BLaER1 treated with 17β-estradiol and CSF1 and Interleukin-3, amounts not matched to agents 10 nM and 100 nM (cell line): ENCODE results near the gene GJD4.

Source experiments
- H3K27ac ChIP-seq, 11 experiments: shearing (Covaris generic); formaldehyde crosslinking; 2 replicates each; pipeline ENCODE4 v1.8.1; 2022
- H3K27me3 ChIP-seq, 11 experiments: shearing (Covaris generic); formaldehyde crosslinking; 2 replicates each; pipeline ENCODE4 v1.8.1; 2022
- H3K36me3 ChIP-seq, 11 experiments: shearing (Covaris generic); formaldehyde crosslinking; 2 replicates each; pipeline ENCODE4 v1.8.1; 2022
- H3K4me1 ChIP-seq, 10 experiments: shearing (Covaris generic); formaldehyde crosslinking; 2 replicates each; pipeline ENCODE4 v1.8.1; 2022
- H3K4me2 ChIP-seq, 11 experiments: shearing (Covaris generic); formaldehyde crosslinking; 2 replicates each; pipeline ENCODE4 v1.8.1; 2022
- H3K4me3 ChIP-seq, 10 experiments: shearing (Covaris generic); formaldehyde crosslinking; 2 replicates each; pipeline ENCODE4 v1.8.1; 2022
- H3K9ac ChIP-seq, 11 experiments: shearing (Covaris generic); formaldehyde crosslinking; 2 replicates each; pipeline ENCODE4 v1.8.1; 2022
- H3K9me3 ChIP-seq, 11 experiments: shearing (Covaris generic); formaldehyde crosslinking; replicated peaks in 1 of 11; 2 replicates each; pipeline ENCODE4 v1.8.1; 2022
- H4K20me1 ChIP-seq, 11 experiments: shearing (Covaris generic); formaldehyde crosslinking; 2 replicates each; pipeline ENCODE4 v1.8.1; 2022
- Cebpa-rat ChIP-seq, 11 experiments: shearing (Covaris generic); IDR thresholded peaks; 2 replicates each; pipeline ENCODE4 v1.8.1; 2022

GJD4 gene

DNA sequence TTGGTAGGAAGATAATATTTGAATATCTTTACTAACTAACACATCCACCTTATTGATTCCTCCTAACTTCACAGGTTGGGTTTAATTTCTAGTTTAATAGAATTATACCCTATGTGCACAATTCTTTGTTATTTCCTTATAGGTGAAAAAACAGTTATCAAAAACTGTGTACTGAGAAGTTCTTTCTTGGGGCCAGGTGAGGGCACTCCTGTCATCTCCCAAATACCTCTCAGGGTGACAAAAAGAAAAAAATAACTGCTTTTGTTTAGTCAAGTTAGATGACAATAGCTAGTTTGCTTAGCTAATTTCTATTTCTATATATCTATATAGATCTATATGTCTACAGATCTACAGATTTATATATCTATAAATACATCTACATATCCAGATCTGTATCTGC is 26.9 kb downstream of the GJD4 start:
- no peak overlapping the region for H3K4me2 ChIP-seq
- H3K9ac ChIP-seq = no peak overlapping the region
- TF ChIP-seq Cebpa-rat (IDR thresholded peaks at IDR 0.05) = no peak
- H3K27me3 ChIP-seq = no peaks in the 10 kb centered on the region
- peaks cover 0 to 3% (median 0%) of the 10 kb centered on the region in 10 experiments; a peak in 2 of 20 replicates for H3K4me1 ChIP-seq
- no peaks in the 10 kb centered on the region for H3K36me3 ChIP-seq
- H3K9me3 ChIP-seq = no peaks in the 10 kb centered on the region
- H3K27ac ChIP-seq = no peak overlapping the region
- no peak overlapping the region for H3K4me3 ChIP-seq
- H4K20me1 ChIP-seq = peaks cover 0 to 13% (median 0%) of the 10 kb centered on the region in 11 experiments; a peak in 3 of 22 replicates

DNA sequence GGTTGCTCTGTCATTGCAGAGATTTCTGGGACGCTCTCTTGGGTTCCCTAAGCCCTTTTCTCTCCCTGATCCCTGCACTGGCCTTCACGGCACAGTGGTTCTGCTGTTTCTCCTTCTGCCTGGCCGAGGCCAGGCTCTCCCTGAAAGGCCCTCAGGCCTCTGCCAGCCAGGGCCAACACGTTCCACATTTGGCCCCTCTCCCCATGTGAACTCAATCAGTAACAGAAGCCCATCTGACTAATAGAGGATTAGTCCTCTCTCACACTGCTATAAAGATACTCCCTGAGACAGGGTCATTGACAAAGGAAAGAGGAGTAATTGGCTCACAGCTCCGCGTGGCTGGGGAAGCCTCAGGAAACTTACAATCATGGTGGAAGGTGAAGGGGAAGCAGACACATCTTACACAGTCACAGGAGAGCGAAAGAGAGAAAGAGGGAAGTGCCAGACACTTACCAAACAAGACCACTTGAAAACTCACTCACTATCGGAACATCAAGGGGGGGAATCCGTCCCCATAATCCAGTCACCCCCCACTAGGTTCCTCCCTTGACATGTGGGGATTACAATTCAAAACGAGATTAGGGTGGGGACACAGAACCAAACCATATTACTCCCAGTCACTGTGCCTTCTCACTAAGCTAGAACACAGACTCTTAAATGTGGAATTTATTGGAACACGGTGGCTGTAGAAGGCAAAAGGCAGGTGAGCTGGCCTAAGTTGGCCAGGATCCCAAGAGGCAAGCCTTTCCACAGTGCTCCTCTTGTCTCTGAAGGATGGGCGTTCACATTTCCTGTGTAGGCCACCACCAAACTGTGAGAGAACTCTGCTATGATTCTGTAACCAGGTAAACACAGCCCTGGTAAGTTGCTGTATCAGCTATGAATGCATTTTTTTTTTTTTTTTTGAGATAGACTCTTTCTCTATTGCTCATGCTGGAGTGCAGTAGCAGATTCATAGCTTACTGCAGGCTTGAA is 28.2 kb downstream of the GJD4 start:
- Histone ChIP-seq H3K27me3 (0 out of 22 replicates have a peak, but pooled peaks cover 0 to 5% (median 0%) of the 10 kb centered on the region in 11 experiments), H3K27ac (no peak overlapping the region), H4K20me1 (peaks cover 0 to 26% (median 10%) of the 10 kb centered on the region in 11 experiments; a peak in 11 of 22 replicates), H3K9ac (no peak overlapping the region), H3K4me2 (no peak overlapping the region), H3K4me3 (no peak overlapping the region), H3K36me3 (no peaks in the 10 kb centered on the region; a peak in 1 of 22 replicates), H3K9me3 (no peaks in the 10 kb centered on the region), H3K4me1 (peaks cover 0 to 10% (median 2%) of the 10 kb centered on the region in 10 experiments; a peak in 5 of 20 replicates)
- TF ChIP-seq Cebpa-rat (IDR thresholded peaks at IDR 0.05) = no peak

DNA sequence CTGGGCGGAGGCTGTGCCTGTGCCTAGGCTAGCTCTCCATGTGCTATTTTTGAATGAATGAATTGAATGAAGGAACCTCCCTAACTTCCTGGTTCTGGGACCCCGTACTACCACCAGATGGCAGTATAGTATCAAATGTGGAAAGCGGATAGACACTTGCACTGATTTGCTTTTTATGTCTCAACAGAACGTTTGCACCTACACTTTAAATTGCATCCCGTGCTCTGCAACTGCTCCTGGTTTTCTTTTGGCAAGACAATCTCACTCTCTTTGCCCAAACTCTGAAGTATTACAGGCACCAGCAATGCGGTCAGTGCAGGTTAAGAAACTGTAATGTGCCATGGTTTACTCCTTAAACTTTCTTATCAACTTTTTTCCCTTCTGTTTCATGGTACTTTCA is 30.4 kb downstream of the GJD4 start:
- peaks cover 0 to 41% (median 21%) of the 10 kb centered on the region in 11 experiments; a peak in 15 of 22 replicates for H4K20me1 ChIP-seq
- no peak for TF ChIP-seq Cebpa-rat (IDR thresholded peaks at IDR 0.05)
- H3K27ac ChIP-seq = no peak overlapping the region
- H3K9me3 ChIP-seq = no peaks in the 10 kb centered on the region; a peak in 1 of 22 replicates
- no peak overlapping the region for H3K4me2 ChIP-seq
- peaks cover 4 to 16% (median 6%) of the 10 kb centered on the region in 10 experiments; a peak in 13 of 20 replicates for H3K4me1 ChIP-seq
- no peak overlapping the region for H3K4me3 ChIP-seq
- H3K9ac ChIP-seq = no peak overlapping the region
- H3K27me3 ChIP-seq = peaks cover 0 to 7% (median 6%) of the 10 kb centered on the region in 11 experiments; a peak in 11 of 22 replicates
- H3K36me3 ChIP-seq = peaks cover 0 to 3% (median 0%) of the 10 kb centered on the region in 11 experiments; a peak in 3 of 22 replicates

DNA sequence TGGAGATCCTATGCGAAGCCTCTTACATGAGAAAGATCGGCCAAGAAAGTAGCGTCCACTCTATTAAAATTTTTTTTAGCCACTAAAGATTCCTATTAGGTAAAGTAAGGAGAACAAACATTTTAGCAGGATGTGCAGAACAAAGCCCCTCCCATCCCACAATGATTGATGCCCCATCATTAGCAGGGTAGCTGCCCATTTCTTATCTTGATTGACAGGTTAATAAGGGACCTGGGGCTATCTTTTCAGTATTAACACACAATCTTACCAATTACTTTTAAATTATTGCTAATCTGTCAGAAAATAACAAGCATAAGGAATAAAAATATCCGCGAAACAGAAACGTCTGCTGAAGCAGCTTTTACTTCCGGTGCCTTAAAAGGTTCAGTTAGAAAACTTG is 31.8 kb downstream of the GJD4 start:
- Histone ChIP-seq H3K4me1 (peaks cover 4 to 20% (median 8%) of the 10 kb centered on the region in 10 experiments; a peak in 13 of 20 replicates), H3K4me3 (no peak overlapping the region), H3K9ac (no peak overlapping the region), H3K9me3 (no peaks in the 10 kb centered on the region; a peak in 1 of 22 replicates), H3K27me3 (peaks cover 0 to 13% (median 6%) of the 10 kb centered on the region in 11 experiments; a peak in 11 of 22 replicates), H3K36me3 (peaks cover 0 to 3% (median 0%) of the 10 kb centered on the region in 11 experiments; a peak in 3 of 22 replicates), H3K27ac (no peak overlapping the region), H4K20me1 (peaks cover 0 to 51% (median 29%) of the 10 kb centered on the region in 11 experiments; a peak in 16 of 22 replicates), H3K4me2 (peak overlapping the region in 7 of 11 experiments; percentile 3 to 47 (median 17); a peak in 7 of 22 replicates)
- no peak for TF ChIP-seq Cebpa-rat (IDR thresholded peaks at IDR 0.05)

DNA sequence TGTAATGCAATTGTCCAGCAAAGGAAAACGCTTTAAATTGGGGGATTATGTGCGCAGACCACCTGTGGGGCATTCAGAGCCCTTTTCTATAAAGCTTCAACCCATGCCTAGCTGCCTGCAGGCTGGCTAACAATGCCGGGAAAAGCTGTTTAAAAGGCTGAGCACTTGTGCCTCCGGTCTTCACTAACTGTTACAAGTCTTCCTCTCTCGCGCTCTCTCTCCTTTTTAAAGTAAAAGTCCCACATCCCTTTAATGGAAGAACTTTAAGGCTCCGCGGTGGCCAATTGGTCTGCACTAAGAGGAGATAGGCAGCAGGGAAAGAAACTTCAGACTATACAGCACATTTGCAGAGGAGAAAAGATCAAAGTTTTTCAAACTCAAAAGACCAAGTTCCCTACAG is 32.3 kb downstream of the GJD4 start:
- peaks cover 0 to 52% (median 29%) of the 10 kb centered on the region in 11 experiments; a peak in 16 of 22 replicates for H4K20me1 ChIP-seq
- peaks cover 4 to 20% (median 8%) of the 10 kb centered on the region in 10 experiments; a peak in 13 of 20 replicates for H3K4me1 ChIP-seq
- no peaks in the 10 kb centered on the region; a peak in 1 of 22 replicates for H3K9me3 ChIP-seq
- H3K9ac ChIP-seq = no peak overlapping the region
- TF ChIP-seq Cebpa-rat (IDR thresholded peaks at IDR 0.05) = no peak
- H3K4me3 ChIP-seq = no peak overlapping the region
- peak overlapping the region in 9 of 11 experiments; percentile 3 to 47 (median 33); a peak in 13 of 22 replicates for H3K4me2 ChIP-seq
- peaks cover 0 to 3% (median 0%) of the 10 kb centered on the region in 11 experiments; a peak in 3 of 22 replicates for H3K36me3 ChIP-seq
- H3K27me3 ChIP-seq = peaks cover 0 to 13% (median 6%) of the 10 kb centered on the region in 11 experiments; a peak in 16 of 22 replicates
- no peak overlapping the region for H3K27ac ChIP-seq

DNA sequence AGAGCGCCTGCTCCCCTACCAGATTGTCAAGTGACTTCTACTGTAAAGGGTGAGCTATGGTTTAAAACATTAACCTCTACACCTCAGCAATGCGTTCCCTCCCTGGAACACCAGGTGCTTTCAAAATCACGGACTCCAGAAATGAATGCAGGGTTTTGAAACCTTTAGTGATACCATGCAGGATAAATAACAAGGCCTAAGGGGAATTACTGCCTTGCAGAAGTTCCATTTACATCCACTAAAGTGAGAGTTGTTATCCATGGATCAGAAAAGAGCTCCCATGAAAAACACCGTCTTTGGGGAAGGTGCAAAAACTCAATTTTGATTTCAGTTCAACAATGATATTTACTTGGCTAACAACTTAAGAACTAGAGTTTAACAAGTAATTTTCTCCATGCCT is 33.0 kb downstream of the GJD4 start:
- no peak for TF ChIP-seq Cebpa-rat (IDR thresholded peaks at IDR 0.05)
- Histone ChIP-seq H3K4me3 (no peak overlapping the region), H3K36me3 (peaks cover 0 to 3% (median 0%) of the 10 kb centered on the region in 11 experiments; a peak in 3 of 22 replicates), H3K27me3 (peaks cover 3 to 19% (median 12%) of the 10 kb centered on the region in 11 experiments; a peak in 21 of 22 replicates), H4K20me1 (peaks cover 0 to 52% (median 29%) of the 10 kb centered on the region in 11 experiments; a peak in 16 of 22 replicates), H3K27ac (no peak overlapping the region), H3K4me2 (peak overlapping the region in 2 of 11 experiments; percentile 11 to 34; a peak in 1 of 22 replicates), H3K9ac (no peak overlapping the region), H3K4me1 (peaks cover 5 to 26% (median 13%) of the 10 kb centered on the region in 10 experiments; a peak in 17 of 20 replicates), H3K9me3 (no peaks in the 10 kb centered on the region; a peak in 1 of 22 replicates)

DNA sequence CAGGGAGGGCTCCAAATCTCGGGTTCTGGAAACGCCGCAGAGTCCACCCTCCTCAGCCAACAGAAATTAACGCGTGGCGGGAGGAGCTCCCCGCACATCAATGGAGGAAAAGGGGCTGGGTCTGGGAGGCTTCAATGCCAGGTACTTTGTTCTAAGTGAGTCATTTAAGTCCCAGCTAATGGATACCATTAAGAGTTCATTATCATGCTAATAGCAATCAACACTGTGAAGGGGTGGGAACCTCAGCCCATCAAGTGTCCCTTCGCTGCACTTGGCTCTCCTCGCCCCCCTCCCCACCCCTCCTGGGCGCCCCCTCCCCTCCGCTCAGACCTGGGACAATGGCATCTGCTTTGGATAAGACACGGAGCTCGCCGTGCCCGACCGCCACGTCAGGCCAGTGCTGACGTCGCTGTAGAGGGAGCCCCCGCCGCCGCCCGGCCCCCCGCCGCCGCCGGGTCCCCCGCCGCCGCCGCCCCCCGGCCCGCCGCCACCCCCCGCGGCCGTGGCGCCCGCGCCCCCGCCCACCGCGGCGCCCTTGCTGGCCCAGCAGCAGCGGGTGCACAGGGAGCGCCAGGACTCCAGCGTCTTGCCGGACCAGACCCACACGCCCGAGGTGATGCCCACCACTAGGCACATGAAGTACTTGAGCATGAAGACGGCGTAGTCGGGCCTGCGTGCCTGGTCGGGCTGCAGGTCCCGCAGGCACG is 34.0 kb downstream of the GJD4 start:
- Histone ChIP-seq H3K9me3 (no peaks in the 10 kb centered on the region; a peak in 1 of 22 replicates), H3K4me1 (peaks cover 5 to 37% (median 22%) of the 10 kb centered on the region in 10 experiments; a peak in 18 of 20 replicates), H3K9ac (no peak overlapping the region), H4K20me1 (peaks cover 0 to 52% (median 29%) of the 10 kb centered on the region in 11 experiments; a peak in 16 of 22 replicates), H3K27me3 (peaks cover 3 to 29% (median 23%) of the 10 kb centered on the region in 11 experiments; a peak in 21 of 22 replicates), H3K4me3 (peak overlapping the region in 7 of 10 experiments; percentile 82 to 97 (median 90); a peak in 6 of 20 replicates), H3K4me2 (peak overlapping the region; percentile 95 to 100 (median 100); a peak in 19 of 22 replicates), H3K36me3 (peaks cover 0 to 3% (median 0%) of the 10 kb centered on the region in 11 experiments; a peak in 3 of 22 replicates), H3K27ac (no peak overlapping the region)
- TF ChIP-seq Cebpa-rat (IDR thresholded peaks at IDR 0.05) = no peak
